Neural cell (in vitro differentiated cells): ENCODE results near the gene GPATCH11.

ENCODE experiments used
- EP300 ChIP-seq: fragments of 450-650 bp; conservative IDR thresholded peaks from 2 replicates; pipeline ENCODE4 v1.6.1; 2014; ENCODE audit warnings: antibody characterized with exemption, mild to moderate bottlenecking, moderate library complexity; ENCODE audit not compliant: poor library complexity, severe bottlenecking
- EZH2 ChIP-seq: fragments of 200-600, 300-800 bp; shearing (Covaris generic), sonication (generic); IDR thresholded peaks from 2 replicates; pipeline ENCODE4 v1.6.1; 2014; ENCODE audit warnings: antibody characterized with exemption, low read length, borderline replicate concordance, mild to moderate bottlenecking; ENCODE audit not compliant: insufficient read depth, poor library complexity, severe bottlenecking
- MXI1 ChIP-seq: fragments of 450-650 bp; conservative IDR thresholded peaks from 2 replicates; pipeline ENCODE4 v1.6.1; 2014; ENCODE audit warnings: antibody characterized with exemption, mild to moderate bottlenecking; ENCODE audit not compliant: poor library complexity, severe bottlenecking
- POLR2AphosphoS5 ChIP-seq: IDR thresholded peaks from 2 replicates; pipeline ENCODE4 v1.6.1; 2012
- RAD21 ChIP-seq: fragments of 450-650 bp; conservative IDR thresholded peaks from 2 replicates; pipeline ENCODE4 v1.6.1; 2014; ENCODE audit warnings: antibody characterized with exemption, mild to moderate bottlenecking, moderate library complexity
- REST ChIP-seq: IDR thresholded peaks from 2 replicates; pipeline ENCODE4 v1.6.1; 2012; ENCODE audit warnings: borderline replicate concordance
- SMC3 ChIP-seq: fragments of 450-650 bp; conservative IDR thresholded peaks from 2 replicates; pipeline ENCODE4 v1.6.1; 2014; ENCODE audit warnings: antibody characterized with exemption, mild to moderate bottlenecking, moderate library complexity; ENCODE audit not compliant: poor library complexity
- TAF1 ChIP-seq: IDR thresholded peaks from 2 replicates; pipeline ENCODE4 v1.6.1; 2012; ENCODE audit warnings: low read depth
- TF ChIP-seq, protein P1 (sequence below): fragments of 450-650 bp; IDR thresholded peaks from 2 replicates; pipeline ENCODE4 v1.5.1; 2014; ENCODE audit warnings: antibody characterized with exemption, mild to moderate bottlenecking, moderate library complexity; ENCODE audit not compliant: poor library complexity, severe bottlenecking

DNA sequence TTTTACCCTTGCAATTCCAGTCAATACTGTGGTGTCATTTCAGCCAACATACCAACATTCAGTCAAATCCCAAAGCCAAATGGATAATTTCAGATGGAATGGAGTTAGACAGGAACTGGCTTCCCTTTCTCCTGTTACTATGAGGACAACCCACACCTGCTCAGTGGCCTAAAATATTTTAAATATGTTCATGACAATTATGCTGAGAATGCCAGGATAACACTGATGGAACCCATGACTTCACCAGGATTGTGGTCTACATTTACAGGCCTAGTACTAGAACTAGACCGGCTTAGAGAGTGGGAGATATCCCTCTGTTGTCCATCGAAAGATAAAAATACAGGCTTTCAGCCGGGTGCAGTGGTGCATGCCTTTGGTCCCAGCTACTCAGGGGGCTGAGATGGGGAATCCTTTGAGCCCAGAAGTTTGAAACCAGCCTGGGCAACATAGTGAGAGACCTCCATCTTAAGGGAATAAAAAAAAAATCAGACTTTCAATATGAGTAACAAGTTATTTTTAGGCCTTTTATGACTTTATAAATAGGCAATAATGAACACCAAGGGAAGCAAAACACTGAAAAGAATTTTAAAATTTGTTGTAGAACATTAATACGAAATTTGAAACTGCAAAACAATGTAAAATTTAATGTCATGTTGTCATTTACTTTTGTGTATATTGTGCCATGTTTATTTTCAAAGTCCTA, 14.2 kb downstream of the GPATCH11 start:
- TF ChIP-seq POLR2AphosphoS5, result no peak
- TF ChIP-seq, protein P1, sequence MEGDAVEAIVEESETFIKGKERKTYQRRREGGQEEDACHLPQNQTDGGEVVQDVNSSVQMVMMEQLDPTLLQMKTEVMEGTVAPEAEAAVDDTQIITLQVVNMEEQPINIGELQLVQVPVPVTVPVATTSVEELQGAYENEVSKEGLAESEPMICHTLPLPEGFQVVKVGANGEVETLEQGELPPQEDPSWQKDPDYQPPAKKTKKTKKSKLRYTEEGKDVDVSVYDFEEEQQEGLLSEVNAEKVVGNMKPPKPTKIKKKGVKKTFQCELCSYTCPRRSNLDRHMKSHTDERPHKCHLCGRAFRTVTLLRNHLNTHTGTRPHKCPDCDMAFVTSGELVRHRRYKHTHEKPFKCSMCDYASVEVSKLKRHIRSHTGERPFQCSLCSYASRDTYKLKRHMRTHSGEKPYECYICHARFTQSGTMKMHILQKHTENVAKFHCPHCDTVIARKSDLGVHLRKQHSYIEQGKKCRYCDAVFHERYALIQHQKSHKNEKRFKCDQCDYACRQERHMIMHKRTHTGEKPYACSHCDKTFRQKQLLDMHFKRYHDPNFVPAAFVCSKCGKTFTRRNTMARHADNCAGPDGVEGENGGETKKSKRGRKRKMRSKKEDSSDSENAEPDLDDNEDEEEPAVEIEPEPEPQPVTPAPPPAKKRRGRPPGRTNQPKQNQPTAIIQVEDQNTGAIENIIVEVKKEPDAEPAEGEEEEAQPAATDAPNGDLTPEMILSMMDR, result no peak
- TF ChIP-seq REST, result no peak
- TF ChIP-seq RAD21, result no peak
- TF ChIP-seq EZH2, result no peak
- no peak for TF ChIP-seq EP300
- no peak for TF ChIP-seq TAF1
- TF ChIP-seq MXI1, result no peak
- no peak for TF ChIP-seq SMC3
